22Rv1 (cell line): ENCODE data around the gene EVA1C.

Experiments used
- ZFX ChIP-seq: fragments of 450-650 bp; IDR thresholded peaks from 2 replicates; pipeline ENCODE4 v1.6.1; 2017; ENCODE audit warnings: antibody characterized with exemption, borderline replicate concordance
- TF ChIP-seq, protein P1 (sequence below): fragments of 450-650 bp; IDR thresholded peaks from 2 replicates; pipeline ENCODE4 v1.5.1; 2017; ENCODE audit warnings: mild to moderate bottlenecking

DNA sequence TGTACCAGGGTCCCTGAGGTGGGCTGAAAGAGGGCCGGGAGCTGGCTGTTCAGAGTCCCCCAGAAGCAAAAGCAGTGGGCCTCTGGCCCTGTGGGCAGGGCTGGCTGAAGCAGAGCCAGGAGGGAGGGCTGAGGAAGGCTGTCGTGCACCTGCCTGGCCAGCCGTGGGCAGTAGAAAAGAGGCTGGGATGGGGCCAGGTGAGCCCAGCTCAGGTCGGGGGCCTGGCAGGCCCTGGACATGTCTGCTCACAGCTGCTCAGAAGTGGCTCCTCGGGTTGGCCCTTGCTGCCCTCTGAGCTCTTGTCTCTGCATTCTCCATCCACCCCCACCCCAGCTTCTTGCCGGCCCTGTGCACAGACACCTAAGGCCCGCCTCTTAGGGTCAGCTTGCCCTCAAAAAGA, 112.8 kb downstream of the EVA1C start:
- TF ChIP-seq, protein P1, sequence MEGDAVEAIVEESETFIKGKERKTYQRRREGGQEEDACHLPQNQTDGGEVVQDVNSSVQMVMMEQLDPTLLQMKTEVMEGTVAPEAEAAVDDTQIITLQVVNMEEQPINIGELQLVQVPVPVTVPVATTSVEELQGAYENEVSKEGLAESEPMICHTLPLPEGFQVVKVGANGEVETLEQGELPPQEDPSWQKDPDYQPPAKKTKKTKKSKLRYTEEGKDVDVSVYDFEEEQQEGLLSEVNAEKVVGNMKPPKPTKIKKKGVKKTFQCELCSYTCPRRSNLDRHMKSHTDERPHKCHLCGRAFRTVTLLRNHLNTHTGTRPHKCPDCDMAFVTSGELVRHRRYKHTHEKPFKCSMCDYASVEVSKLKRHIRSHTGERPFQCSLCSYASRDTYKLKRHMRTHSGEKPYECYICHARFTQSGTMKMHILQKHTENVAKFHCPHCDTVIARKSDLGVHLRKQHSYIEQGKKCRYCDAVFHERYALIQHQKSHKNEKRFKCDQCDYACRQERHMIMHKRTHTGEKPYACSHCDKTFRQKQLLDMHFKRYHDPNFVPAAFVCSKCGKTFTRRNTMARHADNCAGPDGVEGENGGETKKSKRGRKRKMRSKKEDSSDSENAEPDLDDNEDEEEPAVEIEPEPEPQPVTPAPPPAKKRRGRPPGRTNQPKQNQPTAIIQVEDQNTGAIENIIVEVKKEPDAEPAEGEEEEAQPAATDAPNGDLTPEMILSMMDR = no peak
- no peak for TF ChIP-seq ZFX
